ENCODE measurements around the gene TNRC18.
"Not testable (repeated sequence)": the region's sequence is repeated elsewhere in the genome, so short reads cannot be mapped to it uniquely, and the experiment has no call there.

TNRC18 gene

GRCh38 chr7:5300366-5300765, 123.3 kb downstream of the TNRC18 start:
- in situ Hi-C loops (cut with HindIII; ENCODE audit: low sequenced_read_pairs), result no loop called here

DNA sequence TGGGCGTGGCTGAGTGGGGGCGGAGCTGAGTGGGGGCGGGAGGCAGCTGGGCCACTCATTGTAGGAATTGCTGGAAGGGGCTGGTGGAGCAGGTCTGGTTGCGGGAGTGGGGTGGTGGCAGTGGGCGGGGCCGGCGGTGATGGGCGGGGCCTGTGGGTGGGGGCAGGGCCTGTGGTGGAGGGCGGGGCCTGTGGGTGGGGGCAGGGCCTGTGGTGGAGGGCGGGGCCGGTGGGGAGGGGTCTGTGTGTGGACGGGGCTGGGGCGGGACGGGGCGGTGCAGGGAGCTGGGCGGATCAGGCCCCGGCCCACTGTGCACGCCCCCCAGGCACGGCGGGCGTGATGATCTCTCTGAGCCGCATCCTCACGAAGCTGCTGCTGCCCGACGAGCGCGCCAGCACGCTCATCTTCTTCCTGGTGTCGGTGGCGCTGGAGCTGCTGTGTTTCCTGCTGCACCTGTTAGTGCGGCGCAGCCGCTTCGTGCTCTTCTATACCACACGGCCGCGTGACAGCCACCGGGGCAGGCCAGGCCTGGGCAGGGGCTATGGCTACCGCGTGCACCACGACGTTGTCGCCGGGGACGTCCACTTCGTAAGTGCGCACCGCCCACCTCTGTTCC, 126.9 kb downstream of the TNRC18 start:
- in situ Hi-C loops (cut with HindIII; ENCODE audit: low sequenced_read_pairs), result no loop called here

- in situ Hi-C loops (cut with HindIII; ENCODE audit: low sequenced_read_pairs), result no loop called here
These were observed 127.5 kb downstream of the TNRC18 start for GRCh38 chr7:5296015-5296610.

GRCh38 chr7:5295039-5296014, 128.3 kb downstream of the TNRC18 start:
- in situ Hi-C loops (cut with HindIII; ENCODE audit: low sequenced_read_pairs), result no loop called here

- in situ Hi-C loops (cut with HindIII; ENCODE audit: low sequenced_read_pairs), result no loop called here
These were observed 129.3 kb downstream of the TNRC18 start for GRCh38 chr7:5294169-5294987.

DNA sequence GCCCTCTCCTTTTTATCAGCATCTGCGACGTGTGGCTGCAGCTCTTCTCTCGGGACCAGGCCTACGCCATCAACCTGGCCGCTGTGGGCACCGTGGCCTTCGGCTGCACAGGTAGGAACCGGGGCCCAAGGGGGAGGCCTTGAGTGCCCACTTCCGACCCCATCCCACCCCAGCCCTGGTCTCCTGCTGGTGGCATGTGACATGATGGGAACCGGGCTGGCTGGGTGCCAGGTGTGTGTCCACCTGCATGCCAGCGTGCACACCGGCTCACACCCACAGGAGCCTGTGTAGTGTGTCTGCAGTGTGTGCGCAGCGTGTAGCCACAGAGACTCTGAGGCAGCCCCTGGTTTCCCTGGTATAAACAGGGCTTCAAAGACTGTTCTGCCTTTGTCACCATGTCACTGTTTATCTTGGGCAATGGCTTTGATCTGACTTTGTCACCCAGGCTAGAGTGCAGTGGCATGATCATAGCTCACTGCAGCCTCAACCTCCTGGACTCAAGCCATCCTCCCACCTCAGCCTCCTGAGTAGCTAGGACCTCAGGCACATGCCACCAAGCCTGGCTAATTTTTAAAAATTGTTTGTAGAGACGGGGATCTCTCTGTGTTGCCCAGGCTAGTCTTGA, 131.8 kb downstream of the TNRC18 start:
- in situ Hi-C loops (cut with HindIII; ENCODE audit: low sequenced_read_pairs), result not testable (repeated sequence)

GRCh38 chr7:5291301-5291700, 132.3 kb downstream of the TNRC18 start:
- in situ Hi-C loops (cut with HindIII; ENCODE audit: low sequenced_read_pairs), result no loop called here

GRCh38 chr7:5289355-5289754, 134.3 kb downstream of the TNRC18 start:
- in situ Hi-C loops (cut with HindIII; ENCODE audit: low sequenced_read_pairs), result no loop called here

- in situ Hi-C loops (cut with HindIII; ENCODE audit: low sequenced_read_pairs), result not testable (repeated sequence)
These were observed 135.1 kb downstream of the TNRC18 start for GRCh38 chr7:5288560-5288959.

GRCh38 chr7:5287802-5288201, 135.8 kb downstream of the TNRC18 start:
- in situ Hi-C loops (cut with HindIII; ENCODE audit: low sequenced_read_pairs), result no loop called here

DNA sequence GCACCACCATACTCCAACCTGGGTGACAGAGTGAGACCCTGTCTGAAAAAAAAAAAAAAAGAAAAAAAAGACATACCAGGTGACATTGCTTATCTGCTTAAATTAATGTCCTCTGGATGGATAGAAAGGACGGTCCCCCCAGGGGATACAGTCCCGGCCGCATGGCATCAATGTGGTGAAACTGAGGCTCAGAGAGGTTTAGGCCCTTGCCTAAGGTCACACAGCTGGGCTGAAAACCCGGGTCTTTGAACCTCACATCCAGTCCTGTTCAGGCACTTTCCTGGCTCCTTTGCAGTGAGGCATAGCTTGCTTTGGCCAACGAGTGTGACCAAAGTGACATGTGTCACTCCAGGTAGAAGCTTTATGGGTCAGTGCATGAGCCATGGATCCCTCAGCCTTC, 136.3 kb downstream of the TNRC18 start:
- in situ Hi-C loops (cut with HindIII; ENCODE audit: low sequenced_read_pairs), result not testable (repeated sequence)

- in situ Hi-C loops (cut with HindIII; ENCODE audit: low sequenced_read_pairs), result no loop called here
These were observed 136.7 kb downstream of the TNRC18 start for GRCh38 chr7:5286933-5287332.

- in situ Hi-C loops (cut with HindIII; ENCODE audit: low sequenced_read_pairs), result no loop called here
These were observed 139.0 kb downstream of the TNRC18 start for GRCh38 chr7:5284304-5285281.

GRCh38 chr7:5283421-5284303, 140.0 kb downstream of the TNRC18 start:
- in situ Hi-C loops (cut with HindIII; ENCODE audit: low sequenced_read_pairs), result no loop called here

GRCh38 chr7:5282543-5283316, 140.9 kb downstream of the TNRC18 start, which contains the start of gene SLC29A4:
Gene SLC29A4 (plus strand): TSS chr7:5282943. CDS start chr7:5287817, 4,874 bp downstream.
- in situ Hi-C loops (cut with HindIII; ENCODE audit: low sequenced_read_pairs), result no loop called here

DNA sequence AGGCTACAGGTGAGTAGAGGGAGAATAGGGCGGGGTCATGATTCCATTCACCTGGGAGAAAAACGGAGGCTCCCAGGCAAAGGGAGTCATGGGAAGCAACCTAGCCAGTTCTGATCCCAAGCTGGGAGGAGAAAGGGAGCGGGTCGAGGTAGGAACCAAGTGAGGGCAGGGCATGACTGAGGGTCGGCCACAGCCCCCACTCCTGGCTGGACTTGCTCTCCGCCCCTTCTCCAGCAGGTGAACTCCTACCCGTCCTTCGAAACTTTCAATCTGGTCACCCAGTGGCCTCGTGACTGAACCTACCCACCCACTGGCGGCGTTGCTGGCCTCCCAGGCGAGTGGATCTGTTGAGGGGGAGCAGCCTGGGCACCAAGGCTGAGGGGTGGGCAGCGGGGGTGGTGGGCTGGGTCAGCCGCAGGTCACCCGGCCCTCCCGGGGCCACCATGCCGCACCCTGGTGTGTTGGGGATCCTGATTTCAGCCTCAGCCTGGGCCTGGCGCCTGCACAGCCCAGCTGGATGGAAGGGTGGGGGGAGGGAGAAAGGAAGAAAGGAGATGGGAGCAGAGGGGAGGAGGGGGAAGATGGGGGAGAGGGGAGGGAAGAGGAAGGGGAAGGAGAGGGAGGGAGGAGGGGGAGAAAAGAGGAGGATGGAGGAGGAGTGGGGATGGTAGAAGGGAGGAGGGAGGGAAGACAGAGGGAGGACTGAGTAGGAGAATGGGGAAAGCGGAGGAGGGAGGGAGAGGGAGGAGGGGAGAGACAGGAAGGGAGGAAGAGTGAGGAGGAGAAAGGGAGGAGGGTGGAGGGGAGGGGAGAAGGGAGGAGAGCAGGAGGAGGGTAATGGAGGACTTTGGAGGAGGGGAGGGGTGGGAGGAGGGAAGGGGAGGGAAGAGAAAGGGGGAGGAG, 141.8 kb downstream of the TNRC18 start:
- in situ Hi-C loops (cut with HindIII; ENCODE audit: low sequenced_read_pairs), result not testable (repeated sequence)

Data from DLD1 (cell line).